ENCODE results near the gene HMX3.

GRCh38 chr10:123129618-123130271, 6.0 kb upstream of the HMX3 start:
- no peak for TF ChIP-seq CTCF (IDR thresholded peaks at IDR 0.05)
- no peak for TF ChIP-seq POLR2A (IDR thresholded peaks at IDR 0.05)
